ENCODE results near the gene MTG2. TPM values are rescaled to one million over a fixed set of nuclear protein-coding genes. Genes with fewer than 3 reads are reported as not detected.

Gene MTG2
- total and polyA plus RNA-seq, 2 experiments from 2014 or later = 11.3 to 11.7 TPM

GRCh38 chr20:62183426-62184142, 756 bp downstream of the MTG2 start (continued):
- TF ChIP-seq, protein P1, sequence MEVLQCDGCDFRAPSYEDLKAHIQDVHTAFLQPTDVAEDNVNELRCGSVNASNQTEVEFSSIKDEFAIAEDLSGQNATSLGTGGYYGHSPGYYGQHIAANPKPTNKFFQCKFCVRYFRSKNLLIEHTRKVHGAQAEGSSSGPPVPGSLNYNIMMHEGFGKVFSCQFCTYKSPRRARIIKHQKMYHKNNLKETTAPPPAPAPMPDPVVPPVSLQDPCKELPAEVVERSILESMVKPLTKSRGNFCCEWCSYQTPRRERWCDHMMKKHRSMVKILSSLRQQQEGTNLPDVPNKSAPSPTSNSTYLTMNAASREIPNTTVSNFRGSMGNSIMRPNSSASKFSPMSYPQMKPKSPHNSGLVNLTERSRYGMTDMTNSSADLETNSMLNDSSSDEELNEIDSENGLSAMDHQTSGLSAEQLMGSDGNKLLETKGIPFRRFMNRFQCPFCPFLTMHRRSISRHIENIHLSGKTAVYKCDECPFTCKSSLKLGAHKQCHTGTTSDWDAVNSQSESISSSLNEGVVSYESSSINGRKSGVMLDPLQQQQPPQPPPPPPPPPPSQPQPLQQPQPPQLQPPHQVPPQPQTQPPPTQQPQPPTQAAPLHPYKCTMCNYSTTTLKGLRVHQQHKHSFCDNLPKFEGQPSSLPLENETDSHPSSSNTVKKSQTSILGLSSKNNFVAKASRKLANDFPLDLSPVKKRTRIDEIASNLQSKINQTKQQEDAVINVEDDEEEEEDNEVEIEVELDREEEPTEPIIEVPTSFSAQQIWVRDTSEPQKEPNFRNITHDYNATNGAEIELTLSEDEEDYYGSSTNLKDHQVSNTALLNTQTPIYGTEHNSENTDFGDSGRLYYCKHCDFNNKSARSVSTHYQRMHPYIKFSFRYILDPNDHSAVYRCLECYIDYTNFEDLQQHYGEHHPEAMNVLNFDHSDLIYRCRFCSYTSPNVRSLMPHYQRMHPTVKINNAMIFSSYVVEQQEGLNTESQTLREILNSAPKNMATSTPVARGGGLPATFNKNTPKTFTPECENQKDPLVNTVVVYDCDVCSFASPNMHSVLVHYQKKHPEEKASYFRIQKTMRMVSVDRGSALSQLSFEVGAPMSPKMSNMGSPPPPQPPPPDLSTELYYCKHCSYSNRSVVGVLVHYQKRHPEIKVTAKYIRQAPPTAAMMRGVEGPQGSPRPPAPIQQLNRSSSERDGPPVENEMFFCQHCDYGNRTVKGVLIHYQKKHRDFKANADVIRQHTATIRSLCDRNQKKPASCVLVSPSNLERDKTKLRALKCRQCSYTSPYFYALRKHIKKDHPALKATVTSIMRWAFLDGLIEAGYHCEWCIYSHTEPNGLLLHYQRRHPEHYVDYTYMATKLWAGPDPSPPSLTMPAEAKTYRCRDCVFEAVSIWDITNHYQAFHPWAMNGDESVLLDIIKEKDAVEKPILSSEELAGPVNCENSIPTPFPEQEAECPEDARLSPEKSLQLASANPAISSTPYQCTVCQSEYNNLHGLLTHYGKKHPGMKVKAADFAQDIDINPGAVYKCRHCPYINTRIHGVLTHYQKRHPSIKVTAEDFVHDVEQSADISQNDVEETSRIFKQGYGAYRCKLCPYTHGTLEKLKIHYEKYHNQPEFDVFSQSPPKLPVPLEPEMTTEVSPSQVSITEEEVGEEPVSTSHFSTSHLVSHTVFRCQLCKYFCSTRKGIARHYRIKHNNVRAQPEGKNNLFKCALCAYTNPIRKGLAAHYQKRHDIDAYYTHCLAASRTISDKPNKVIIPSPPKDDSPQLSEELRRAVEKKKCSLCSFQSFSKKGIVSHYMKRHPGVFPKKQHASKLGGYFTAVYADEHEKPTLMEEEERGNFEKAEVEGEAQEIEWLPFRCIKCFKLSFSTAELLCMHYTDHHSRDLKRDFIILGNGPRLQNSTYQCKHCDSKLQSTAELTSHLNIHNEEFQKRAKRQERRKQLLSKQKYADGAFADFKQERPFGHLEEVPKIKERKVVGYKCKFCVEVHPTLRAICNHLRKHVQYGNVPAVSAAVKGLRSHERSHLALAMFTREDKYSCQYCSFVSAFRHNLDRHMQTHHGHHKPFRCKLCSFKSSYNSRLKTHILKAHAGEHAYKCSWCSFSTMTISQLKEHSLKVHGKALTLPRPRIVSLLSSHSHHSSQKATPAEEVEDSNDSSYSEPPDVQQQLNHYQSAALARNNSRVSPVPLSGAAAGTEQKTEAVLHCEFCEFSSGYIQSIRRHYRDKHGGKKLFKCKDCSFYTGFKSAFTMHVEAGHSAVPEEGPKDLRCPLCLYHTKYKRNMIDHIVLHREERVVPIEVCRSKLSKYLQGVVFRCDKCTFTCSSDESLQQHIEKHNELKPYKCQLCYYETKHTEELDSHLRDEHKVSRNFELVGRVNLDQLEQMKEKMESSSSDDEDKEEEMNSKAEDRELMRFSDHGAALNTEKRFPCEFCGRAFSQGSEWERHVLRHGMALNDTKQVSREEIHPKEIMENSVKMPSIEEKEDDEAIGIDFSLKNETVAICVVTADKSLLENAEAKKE (CRISPR knock-in tag; IDR thresholded peaks at IDR 0.05) = no peak
- no peak for TF ChIP-seq JUNB (IDR thresholded peaks at IDR 0.05; ENCODE audit: unreplicated experiment)

GRCh38 chr20:62186096-62186426, 3.2 kb downstream of the MTG2 start:
- Histone ChIP-seq H3K4me1 (ENCODE audit: insufficient read depth) (peaks cover 7% of the 10 kb centered on the region; the same call in 1 of the 2 replicates), H4K20me1 (replicated peaks; ENCODE audit: insufficient read depth) (peaks cover 14% of the 10 kb centered on the region; the same call in 1 of the 2 replicates), H3K27me3 (ENCODE audit: insufficient read depth) (no peaks in the 10 kb centered on the region), H3F3A (replicated peaks; ENCODE audit: low read depth) (peaks cover 7% of the 10 kb centered on the region), H3K4me3 (no peak overlapping the region), H3K4me2 (no peak overlapping the region), H3K79me2 (replicated peaks; ENCODE audit: insufficient read depth) (peaks cover 60% of the 10 kb centered on the region), H2AFZ (no peak overlapping the region), H3K9me2 (ENCODE audit: insufficient read depth) (no peaks in the 10 kb centered on the region), H3K36me3 (ENCODE audit: insufficient read depth) (no peaks in the 10 kb centered on the region), H3K27ac (ENCODE audit: low read depth) (no peak overlapping the region)
- no peak overlapping the region for H3K4me3 Mint-ChIP-seq
- peaks cover 14% of the 10 kb centered on the region for H3K4me1 Mint-ChIP-seq
- ATAC-seq (no peak), DNase-seq (ENCODE audit: low spot score) (no peak)
- H3K9me3 Mint-ChIP-seq = no peaks in the 10 kb centered on the region
- peaks cover 9% of the 10 kb centered on the region for H3K27me3 Mint-ChIP-seq (ENCODE audit: insufficient read depth, low read depth, poor library complexity)
- no peak overlapping the region for H3K27ac Mint-ChIP-seq
- H3K36me3 Mint-ChIP-seq (ENCODE audit: low read depth) = no peaks in the 10 kb centered on the region; the same call in 2 of the 3 replicates
- TF ChIP-seq NANOG (IDR thresholded peaks at IDR 0.05; ENCODE audit: borderline replicate concordance) = no peak
- TF ChIP-seq, protein P2, sequence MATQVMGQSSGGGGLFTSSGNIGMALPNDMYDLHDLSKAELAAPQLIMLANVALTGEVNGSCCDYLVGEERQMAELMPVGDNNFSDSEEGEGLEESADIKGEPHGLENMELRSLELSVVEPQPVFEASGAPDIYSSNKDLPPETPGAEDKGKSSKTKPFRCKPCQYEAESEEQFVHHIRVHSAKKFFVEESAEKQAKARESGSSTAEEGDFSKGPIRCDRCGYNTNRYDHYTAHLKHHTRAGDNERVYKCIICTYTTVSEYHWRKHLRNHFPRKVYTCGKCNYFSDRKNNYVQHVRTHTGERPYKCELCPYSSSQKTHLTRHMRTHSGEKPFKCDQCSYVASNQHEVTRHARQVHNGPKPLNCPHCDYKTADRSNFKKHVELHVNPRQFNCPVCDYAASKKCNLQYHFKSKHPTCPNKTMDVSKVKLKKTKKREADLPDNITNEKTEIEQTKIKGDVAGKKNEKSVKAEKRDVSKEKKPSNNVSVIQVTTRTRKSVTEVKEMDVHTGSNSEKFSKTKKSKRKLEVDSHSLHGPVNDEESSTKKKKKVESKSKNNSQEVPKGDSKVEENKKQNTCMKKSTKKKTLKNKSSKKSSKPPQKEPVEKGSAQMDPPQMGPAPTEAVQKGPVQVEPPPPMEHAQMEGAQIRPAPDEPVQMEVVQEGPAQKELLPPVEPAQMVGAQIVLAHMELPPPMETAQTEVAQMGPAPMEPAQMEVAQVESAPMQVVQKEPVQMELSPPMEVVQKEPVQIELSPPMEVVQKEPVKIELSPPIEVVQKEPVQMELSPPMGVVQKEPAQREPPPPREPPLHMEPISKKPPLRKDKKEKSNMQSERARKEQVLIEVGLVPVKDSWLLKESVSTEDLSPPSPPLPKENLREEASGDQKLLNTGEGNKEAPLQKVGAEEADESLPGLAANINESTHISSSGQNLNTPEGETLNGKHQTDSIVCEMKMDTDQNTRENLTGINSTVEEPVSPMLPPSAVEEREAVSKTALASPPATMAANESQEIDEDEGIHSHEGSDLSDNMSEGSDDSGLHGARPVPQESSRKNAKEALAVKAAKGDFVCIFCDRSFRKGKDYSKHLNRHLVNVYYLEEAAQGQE (IDR thresholded peaks at IDR 0.05; ENCODE audit: unreplicated experiment) = no peak
- TF ChIP-seq EZH2phosphoT487 (IDR thresholded peaks at IDR 0.05; ENCODE audit: unreplicated experiment) = no peak
- TF ChIP-seq, protein P1 (CRISPR knock-in tag; IDR thresholded peaks at IDR 0.05) = no peak

Measured in GM23338 (cell line).